ENCODE measurements around the gene ENTPD6. TPM values are rescaled to one million over a fixed set of nuclear protein-coding genes. Genes with fewer than 3 reads are reported as not detected.
A peak's percentile ranks its signal among the peaks of the same experiment; 100 is the strongest.

The ENTPD6 gene
- total RNA-seq, 3 donors from 2014 or later = 45.8 to 77.6 (median 71.1) TPM

GRCh38 chr20:25207149-25207959 lies 11.8 kb downstream of the ENTPD6 start:
- Histone ChIP-seq H3K27ac (no peak overlapping the region), H3K27me3 (no peaks in the 10 kb centered on the region), H3K9me3 (no peaks in the 10 kb centered on the region), H3K4me3 (no peak overlapping the region), H3K4me1 (peaks cover 0 to 4% of the 10 kb centered on the region in 2 donors), H3K36me3 (no peaks in the 10 kb centered on the region)
- intact Hi-C loops (cut with DNase I; ENCODE audit: low total_unique reads) = no loop called here
- DNase-seq (ENCODE audit: low spot score in 2 of 2) = peak in 1 of 2 donors; percentile 15
- no peak for TF ChIP-seq POLR2A (IDR thresholded peaks at IDR 0.05)
- TF ChIP-seq POLR2AphosphoS5 (IDR thresholded peaks at IDR 0.05) = no peak

- no peak for DNase-seq (ENCODE audit: low spot score in 2 of 2)
Measured at GRCh38 chr20:25207960-25208534, 12.5 kb downstream of the ENTPD6 start.

GRCh38 chr20:25209400-25209799 lies 13.9 kb downstream of the ENTPD6 start:
- H3K4me3 ChIP-seq = no peak overlapping the region
- H3K4me1 ChIP-seq = peaks cover 0 to 4% of the 10 kb centered on the region in 2 donors
- H3K27me3 ChIP-seq = no peaks in the 10 kb centered on the region
- no peak for TF ChIP-seq POLR2A (IDR thresholded peaks at IDR 0.05)
- no peak for TF ChIP-seq CTCF (IDR thresholded peaks at IDR 0.05)
- no peak for TF ChIP-seq POLR2AphosphoS5 (IDR thresholded peaks at IDR 0.05)
- intact Hi-C loops (cut with DNase I; ENCODE audit: low total_unique reads) = no loop called here
- no peaks in the 10 kb centered on the region for H3K36me3 ChIP-seq
- H3K27ac ChIP-seq = no peak overlapping the region
- H3K9me3 ChIP-seq = no peaks in the 10 kb centered on the region
- DNase-seq (ENCODE audit: low spot score in 2 of 2) = no peak

More at GRCh38 chr20:25207960-25208534, 12.5 kb downstream of the ENTPD6 start:
- H3K27me3 ChIP-seq = no peaks in the 10 kb centered on the region
- no peaks in the 10 kb centered on the region for H3K36me3 ChIP-seq
- H3K4me3 ChIP-seq = no peak overlapping the region
- intact Hi-C loops (cut with DNase I; ENCODE audit: low total_unique reads) = no loop called here
- peaks cover 0 to 4% of the 10 kb centered on the region in 2 donors for H3K4me1 ChIP-seq
- H3K27ac ChIP-seq = no peak overlapping the region
- no peaks in the 10 kb centered on the region for H3K9me3 ChIP-seq
- TF ChIP-seq POLR2AphosphoS5 (IDR thresholded peaks at IDR 0.05) (no peak), CTCF (IDR thresholded peaks at IDR 0.05) (no peak), POLR2A (IDR thresholded peaks at IDR 0.05) (no peak)

- no peak overlapping the region for H3K4me3 ChIP-seq
- H3K4me1 ChIP-seq = peaks cover 0 to 4% of the 10 kb centered on the region in 2 donors
- H3K27ac ChIP-seq = no peak overlapping the region
- no peaks in the 10 kb centered on the region for H3K36me3 ChIP-seq
- intact Hi-C loops (cut with DNase I; ENCODE audit: low total_unique reads) = no loop called here
- DNase-seq (ENCODE audit: low spot score in 2 of 2) = no peak
- TF ChIP-seq POLR2AphosphoS5 (IDR thresholded peaks at IDR 0.05) (no peak), CTCF (IDR thresholded peaks at IDR 0.05) (no peak), POLR2A (IDR thresholded peaks at IDR 0.05) (no peak)
- H3K27me3 ChIP-seq = no peaks in the 10 kb centered on the region
- H3K9me3 ChIP-seq = no peaks in the 10 kb centered on the region
Measured at GRCh38 chr20:25209911-25210310, 14.4 kb downstream of the ENTPD6 start.

- Histone ChIP-seq H3K27ac (no peak overlapping the region), H3K27me3 (no peaks in the 10 kb centered on the region), H3K4me1 (no peaks in the 10 kb centered on the region), H3K4me3 (no peak overlapping the region), H3K9me3 (no peaks in the 10 kb centered on the region), H3K36me3 (peaks cover 8% of the 10 kb centered on the region)
- no peak for DNase-seq (ENCODE audit: low spot score in 2 of 2)
- intact Hi-C loops (cut with DNase I; ENCODE audit: low total_unique reads) = no loop called here
- TF ChIP-seq CTCF (IDR thresholded peaks at IDR 0.05) = no peak
- no peak for TF ChIP-seq POLR2AphosphoS5 (IDR thresholded peaks at IDR 0.05)
- no peak for TF ChIP-seq POLR2A (IDR thresholded peaks at IDR 0.05)
Measured at GRCh38 chr20:25211273-25211672, 15.8 kb downstream of the ENTPD6 start.

All from breast epithelium (tissue), 4 donors.